OCI-LY3 (cell line): ENCODE results near the gene RUBCN.

Experiments
- EZH2phosphoT487 ChIP-seq: fragments of 200-600 bp; shearing (Covaris generic); IDR thresholded peaks from 2 replicates; pipeline ENCODE4 v1.6.1; 2018; ENCODE audit warnings: antibody characterized with exemption, mixed run types, low read depth
- TF ChIP-seq, protein P1 (sequence below): fragments of 200-600, 300-600 bp; sonication (generic); IDR thresholded peaks from 2 replicates; pipeline ENCODE4 v1.5.1; 2014; ENCODE audit warnings: antibody characterized with exemption, low read length, low read depth

DNA sequence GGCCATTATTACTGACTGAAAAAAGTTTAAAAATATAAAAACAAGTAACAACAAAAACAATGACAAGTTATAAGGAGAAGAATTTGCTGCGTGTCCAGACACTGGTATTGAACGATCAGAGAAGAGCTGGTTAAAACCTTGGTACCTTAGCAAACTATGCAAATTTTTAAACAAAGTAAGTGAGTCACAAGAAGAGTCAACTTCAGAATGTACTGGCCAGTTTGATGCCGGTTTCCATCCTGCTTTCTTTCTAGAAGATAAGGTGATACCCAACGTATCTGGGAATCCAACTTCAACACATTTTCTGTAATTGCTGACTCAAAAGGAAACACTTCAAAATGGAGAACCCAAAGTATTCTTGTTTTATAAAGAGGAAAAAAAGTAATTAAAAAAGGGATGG lies 49.8 kb downstream of the RUBCN start:
- TF ChIP-seq, protein P1, sequence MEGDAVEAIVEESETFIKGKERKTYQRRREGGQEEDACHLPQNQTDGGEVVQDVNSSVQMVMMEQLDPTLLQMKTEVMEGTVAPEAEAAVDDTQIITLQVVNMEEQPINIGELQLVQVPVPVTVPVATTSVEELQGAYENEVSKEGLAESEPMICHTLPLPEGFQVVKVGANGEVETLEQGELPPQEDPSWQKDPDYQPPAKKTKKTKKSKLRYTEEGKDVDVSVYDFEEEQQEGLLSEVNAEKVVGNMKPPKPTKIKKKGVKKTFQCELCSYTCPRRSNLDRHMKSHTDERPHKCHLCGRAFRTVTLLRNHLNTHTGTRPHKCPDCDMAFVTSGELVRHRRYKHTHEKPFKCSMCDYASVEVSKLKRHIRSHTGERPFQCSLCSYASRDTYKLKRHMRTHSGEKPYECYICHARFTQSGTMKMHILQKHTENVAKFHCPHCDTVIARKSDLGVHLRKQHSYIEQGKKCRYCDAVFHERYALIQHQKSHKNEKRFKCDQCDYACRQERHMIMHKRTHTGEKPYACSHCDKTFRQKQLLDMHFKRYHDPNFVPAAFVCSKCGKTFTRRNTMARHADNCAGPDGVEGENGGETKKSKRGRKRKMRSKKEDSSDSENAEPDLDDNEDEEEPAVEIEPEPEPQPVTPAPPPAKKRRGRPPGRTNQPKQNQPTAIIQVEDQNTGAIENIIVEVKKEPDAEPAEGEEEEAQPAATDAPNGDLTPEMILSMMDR = no peak
- TF ChIP-seq EZH2phosphoT487 = no peak
